PC-9 (cell line): ENCODE data around the gene PCGF1.

ENCODE experiments used
- CTCF ChIP-seq: fragments of 200-600 bp; sonication (generic); conservative IDR thresholded peaks from 2 replicates; pipeline ENCODE4 v1.6.1; 2017; ENCODE audit warnings: mixed run types, antibody characterized with exemption, mild to moderate bottlenecking, moderate library complexity
- EZH2 ChIP-seq: fragments of 200-600 bp; sonication (generic); IDR thresholded peaks from 2 replicates; pipeline ENCODE4 v1.8.0; 2017; ENCODE audit warnings: antibody characterized with exemption, low read depth

- TF ChIP-seq CTCF, result no peak
- no peak for TF ChIP-seq EZH2
Measured at GRCh38 chr2:74524955-74525716, 17.6 kb upstream of the PCGF1 start.
